Dermis blood vessel endothelial cell (primary cell): ENCODE measurements around the gene KRTAP12-4. TPM values are rescaled to one million over a fixed set of nuclear protein-coding genes. Genes with fewer than 3 reads are reported as not detected.
"Not testable (repeated sequence)": the region's sequence is repeated elsewhere in the genome, so short reads cannot be mapped to it uniquely, and the experiment has no call there.

ENCODE experiments used
- DNase-seq: peaks from one replicate; pipeline ENCODE4 v3.0.0; 2010
- total RNA-seq: library from RNA; depleted of rRNA; stranded (reverse); fragments of >200 nt; gene quantifications from 2 replicates; pipeline ENCODE4 v1.2.3, GENCODE V29; 2014

Gene KRTAP12-4
- total RNA-seq, 1 donor from 2014 or later = not detected

DNA sequence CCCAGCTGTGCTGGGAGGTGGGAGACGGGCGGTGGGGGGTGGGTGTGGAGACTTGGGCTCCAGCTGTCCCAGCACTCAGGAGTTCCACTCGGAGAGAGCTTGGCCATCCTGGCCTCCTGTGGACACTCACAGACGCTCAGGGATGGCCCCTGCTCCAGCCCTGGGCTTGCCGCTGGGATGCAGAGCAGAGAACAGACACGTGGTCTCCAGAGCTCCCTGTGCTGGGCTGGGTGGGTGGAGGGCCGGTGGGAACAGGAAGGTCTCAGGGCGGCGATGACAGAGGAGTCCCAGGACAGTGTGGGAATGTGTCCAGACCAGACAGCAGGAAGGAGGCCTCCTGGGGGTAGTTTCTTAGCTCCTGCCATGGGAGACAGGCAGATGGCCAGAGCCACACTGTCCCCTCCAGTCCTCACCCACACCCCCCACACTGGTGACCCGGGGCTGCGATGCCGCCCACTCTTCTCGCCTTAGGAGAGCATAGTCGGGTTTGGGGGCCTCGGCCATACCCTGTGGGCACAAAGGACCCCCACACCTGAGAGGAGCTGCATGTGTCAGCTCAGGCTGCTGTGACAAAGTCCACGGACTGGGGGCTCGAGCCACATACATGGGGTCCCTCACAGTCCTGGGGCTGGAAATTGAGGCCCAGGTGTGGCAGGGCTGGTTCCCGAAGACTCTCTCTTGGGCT is 25.6 kb downstream of the KRTAP12-4 start:
- no peak for DNase-seq

DNA sequence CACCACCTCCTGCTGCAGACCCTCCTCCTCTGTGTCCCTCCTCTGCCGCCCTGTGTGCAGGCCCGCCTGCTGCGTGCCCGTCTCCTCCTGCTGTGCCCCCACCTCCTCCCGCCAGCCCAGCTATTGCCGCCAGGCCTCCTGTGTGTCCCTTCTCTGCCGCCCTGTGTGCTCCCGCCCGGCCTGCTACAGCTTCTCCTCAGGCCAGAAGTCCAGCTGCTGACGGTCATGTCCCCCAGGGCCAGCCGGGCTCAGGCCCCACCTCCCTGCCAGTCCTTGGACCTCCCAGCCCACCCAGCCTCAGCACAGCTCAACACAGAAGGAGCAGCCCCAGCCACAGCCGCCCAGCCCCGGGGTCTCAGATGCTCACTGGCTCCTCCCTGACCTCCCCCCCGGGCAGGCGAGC is 26.6 kb downstream of the KRTAP12-4 start:
- not testable (repeated sequence) for DNase-seq

DNA sequence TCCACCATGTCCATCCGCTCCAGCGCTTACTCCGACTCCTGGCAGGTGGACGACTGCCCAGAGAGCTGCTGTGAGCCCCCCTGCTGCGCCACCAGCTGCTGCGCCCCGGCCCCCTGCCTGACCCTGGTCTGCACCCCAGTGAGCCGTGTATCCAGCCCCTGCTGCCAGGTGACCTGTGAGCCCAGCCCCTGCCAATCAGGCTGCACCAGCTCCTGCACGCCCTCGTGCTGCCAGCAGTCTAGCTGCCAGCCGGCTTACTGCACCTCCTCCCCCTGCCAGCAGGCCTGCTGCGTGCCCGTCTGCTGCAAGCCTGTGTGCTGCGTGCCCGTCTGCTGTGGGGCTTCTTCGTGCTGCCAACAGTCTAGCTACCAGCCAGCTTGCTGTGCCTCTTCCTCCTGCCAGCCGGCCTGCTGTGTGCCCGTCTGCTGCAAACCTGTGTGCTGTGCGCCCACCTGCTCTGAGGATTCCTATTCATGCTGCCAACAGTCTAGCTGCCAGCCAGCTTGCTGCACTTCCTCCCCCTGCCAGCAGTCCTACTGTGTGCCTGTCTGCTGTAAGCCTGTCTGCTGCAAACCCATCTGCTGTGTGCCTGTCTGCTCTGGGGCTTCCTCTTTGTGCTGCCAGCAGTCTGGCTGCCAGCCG is 27.2 kb downstream of the KRTAP12-4 start:
- not testable (repeated sequence) for DNase-seq

DNA sequence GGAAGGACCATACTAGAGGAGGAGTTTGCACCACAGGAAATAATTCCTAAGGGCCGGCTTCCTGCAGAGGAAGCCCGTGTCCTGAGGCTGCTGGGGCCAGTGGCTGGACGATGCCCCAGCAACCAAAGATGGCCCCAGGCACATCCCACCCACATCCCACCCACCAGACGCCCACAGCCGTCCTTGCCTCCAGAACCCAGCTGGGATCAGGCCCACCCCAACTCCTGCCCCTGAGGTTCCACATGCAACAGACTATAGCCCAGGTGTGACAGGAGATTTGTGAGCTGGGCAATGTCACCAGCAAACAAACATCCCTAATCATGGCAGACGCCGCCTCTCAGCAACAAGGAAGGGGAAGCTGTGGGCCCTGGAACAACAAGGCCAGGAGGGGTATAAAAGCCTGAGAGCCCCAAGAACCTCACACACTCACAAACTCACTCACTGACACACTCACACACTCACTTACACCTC is 27.8 kb downstream of the KRTAP12-4 start, which contains the start of gene KRTAP10-9:
Gene KRTAP10-9, plus strand, starts transcription at position 421 of the 471 bp plus-strand sequence. CDS start 79 bp downstream, outside the sequence.
- no peak for DNase-seq

DNA sequence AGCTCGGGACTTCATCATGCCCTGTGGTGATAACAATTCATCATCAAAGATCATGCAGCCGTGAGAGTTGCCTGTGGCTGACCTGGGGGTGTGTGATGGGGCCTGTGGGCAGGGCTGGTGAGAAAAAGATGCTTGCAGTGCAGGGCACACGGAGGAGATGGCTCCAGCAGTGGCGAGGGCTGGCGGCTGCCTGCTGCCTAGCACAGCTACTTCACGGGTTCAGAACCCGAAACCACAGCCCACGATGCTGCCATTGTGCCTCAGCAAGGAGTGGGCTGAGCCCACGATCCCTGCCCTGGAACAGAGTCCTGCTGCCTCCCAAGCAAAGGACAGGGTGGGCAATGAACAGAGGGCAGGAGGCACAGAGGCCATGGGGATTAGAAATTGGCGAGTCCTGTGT is 28.2 kb downstream of the KRTAP12-4 start:
- DNase-seq = no peak

DNA sequence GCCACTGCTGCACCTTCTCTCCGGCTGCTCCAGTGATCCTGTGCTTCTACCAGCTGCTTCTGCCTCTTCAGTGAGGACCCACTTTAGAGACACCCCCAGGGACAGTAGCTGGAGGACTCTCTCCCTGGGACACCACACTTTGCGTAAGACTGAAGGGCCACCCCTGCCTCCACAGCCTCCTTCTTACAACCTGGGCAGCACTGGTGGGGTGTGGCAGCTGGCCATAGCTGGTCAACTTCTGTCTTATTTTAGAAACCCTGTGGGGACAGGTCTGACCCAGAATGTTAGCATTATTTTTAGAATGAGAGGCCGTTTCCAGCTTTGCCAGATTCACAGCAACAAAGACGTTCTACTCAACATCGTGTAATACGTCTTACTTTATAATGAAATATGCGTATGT is 28.7 kb downstream of the KRTAP12-4 start:
- DNase-seq = no peak

DNA sequence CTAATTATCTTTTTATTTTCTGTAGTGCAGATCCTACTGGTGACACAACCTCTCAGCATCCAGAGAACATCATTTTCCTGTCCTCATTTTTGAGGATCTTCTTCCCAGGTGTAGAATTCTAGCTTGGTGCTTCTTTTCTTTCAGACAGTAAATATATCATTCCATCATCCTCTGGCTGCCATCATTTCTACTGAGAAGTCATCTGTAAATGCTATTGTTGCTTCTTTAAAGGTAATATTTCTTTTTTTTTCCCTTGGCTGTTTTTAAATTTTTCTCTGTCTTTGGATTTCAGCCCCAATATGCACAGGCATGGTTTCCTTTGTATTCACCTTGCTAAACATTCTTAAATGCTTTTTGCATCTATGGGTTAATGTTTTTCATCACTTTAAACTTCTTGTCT is 30.9 kb downstream of the KRTAP12-4 start:
- DNase-seq = no peak

DNA sequence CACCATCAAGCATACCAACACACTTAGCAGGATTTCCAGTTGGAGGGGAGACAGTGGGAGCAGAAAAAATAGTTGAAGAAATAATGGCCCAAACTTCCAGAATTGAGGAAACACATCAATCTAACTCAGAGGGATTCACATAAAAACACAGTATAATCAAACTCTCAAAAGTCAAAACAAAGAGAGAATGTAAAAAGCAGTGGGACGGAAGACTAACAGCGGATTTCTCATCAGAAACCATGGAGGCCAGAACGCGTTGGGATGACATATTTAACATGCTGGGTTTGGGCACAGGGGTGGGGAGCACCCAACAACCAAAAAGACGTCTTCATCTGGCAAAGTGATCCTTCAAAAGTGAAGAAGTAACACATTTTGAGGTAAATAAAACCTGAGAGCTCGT is 34.6 kb downstream of the KRTAP12-4 start:
- no peak for DNase-seq

DNA sequence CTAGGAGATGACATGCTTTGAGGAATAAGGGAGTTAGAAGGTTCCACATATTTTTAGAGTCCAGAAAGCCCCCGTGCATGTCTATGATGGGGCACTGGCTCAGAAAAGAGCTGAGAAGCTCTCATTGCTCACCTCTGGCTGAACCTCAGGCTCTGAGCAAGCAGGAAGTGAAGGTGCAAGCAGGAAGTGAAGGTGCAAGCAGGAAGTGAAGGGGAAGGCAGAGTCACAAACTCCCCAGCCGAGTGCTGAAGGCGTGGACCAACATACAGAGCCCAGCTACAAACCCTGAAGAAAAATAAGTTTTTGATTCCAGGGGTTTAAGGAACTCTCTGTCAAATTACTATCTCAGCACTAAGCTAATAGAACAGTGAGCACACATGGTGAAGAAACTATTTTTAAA is 35.5 kb downstream of the KRTAP12-4 start:
- peak; percentile 7 for DNase-seq

DNA sequence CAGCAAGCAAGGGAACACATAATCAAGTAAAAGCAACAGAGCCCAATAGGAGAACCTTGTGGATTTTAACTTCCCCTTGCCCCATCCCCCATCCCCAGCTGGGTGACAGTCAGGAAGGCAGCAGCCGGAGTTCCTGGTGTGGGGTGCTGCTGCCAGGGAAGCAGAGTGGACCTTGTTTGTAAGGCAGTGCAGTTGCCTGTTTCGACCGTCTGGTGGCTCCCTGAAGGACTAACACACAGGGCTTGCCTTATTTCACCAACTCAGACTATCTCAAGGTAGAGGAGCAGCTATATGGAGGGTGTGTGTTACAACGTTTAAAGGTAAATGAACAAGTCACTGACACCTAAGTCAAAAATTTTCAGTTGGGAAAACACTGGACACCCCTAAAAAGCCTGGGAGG is 36.0 kb downstream of the KRTAP12-4 start:
- peak; percentile 65 for DNase-seq

DNA sequence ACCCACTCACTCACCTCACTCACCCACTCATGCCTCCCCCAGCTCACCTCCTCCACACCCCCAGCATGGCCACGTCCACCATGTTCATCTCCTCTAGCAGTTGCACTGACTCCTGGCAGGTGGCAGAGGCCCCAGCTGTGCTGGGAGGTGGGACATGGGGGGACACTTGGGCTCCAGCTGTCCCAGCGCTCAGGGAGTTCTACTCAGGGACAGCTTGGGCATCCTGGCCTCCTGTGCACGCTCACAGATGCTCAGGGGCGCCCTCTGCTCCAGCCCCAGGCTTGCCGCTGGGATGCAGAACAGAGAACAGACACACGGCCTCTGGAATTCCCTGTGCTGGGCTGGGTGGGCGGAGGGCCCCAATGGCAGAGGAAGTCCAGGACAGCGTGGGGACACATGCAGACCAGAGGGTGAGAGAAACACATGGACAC is 37.4 kb downstream of the KRTAP12-4 start:
- DNase-seq = no peak

DNA sequence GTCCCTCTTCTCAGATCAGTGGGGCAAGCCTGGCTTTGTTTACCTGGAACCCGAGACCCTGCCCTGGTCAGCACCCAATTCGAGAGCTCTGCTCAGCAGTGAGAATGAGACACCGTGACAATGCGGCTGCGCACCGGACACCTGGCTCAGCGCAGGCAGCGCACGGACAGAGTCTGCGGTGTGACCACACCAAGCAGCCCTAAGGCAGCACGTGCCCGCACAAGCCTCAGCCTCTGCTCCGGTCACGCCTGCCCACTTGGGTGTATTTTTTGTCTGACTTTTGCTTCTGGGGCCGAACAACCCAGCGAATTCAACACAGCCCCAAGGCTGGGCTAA is 37.9 kb downstream of the KRTAP12-4 start:
- no peak for DNase-seq

DNA sequence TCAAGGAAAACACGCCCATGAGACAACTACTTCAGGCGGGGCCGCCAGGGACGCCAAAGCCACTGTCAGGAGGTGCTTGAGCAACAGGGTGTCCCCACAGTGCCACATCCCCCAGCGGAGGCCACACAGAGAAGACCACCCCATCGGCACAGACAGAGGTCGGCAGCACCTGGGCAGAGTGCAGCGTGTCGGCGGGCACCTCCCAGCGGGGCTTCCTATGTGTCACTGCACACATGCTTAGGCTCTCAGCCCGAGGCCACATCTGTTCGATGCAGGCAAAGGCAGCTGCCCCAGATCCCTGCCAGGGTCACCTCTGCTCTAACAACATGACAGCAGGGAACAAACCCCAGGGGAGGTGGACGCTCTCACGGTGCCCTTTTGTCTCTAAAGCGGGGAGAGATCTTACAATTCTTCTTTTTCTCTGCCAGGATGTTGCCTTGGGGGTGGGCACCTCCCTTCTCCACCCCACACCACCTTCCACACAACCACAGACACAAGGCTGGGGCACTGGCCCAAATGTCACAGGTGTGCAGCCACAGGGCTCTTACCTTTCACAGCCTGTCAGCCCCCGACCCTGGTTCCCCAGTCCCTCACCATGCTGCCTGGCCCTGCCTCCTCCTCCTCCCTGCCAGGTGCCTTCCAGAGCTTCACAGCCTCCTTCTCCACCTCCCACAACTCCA is 38.4 kb downstream of the KRTAP12-4 start:
- no peak for DNase-seq

DNA sequence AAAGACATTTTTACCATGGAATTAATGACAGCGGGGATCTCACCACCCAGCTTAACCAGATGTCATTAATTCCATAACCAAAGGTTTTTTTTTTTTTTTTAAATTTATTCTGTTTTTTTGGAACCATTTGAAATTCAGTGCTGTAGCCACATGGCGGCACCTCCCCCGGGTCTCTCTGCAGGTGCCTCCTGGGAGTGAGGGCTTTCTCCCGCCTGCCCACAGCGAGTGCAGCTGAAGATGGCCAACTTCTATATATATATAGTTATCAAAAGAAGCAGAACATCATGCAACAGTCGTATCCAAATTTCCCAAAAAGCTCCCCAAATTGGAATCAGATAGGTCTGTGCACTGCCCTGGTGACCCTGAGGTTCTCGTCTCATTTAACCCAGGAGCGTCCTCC is 39.0 kb downstream of the KRTAP12-4 start:
- DNase-seq = no peak

DNA sequence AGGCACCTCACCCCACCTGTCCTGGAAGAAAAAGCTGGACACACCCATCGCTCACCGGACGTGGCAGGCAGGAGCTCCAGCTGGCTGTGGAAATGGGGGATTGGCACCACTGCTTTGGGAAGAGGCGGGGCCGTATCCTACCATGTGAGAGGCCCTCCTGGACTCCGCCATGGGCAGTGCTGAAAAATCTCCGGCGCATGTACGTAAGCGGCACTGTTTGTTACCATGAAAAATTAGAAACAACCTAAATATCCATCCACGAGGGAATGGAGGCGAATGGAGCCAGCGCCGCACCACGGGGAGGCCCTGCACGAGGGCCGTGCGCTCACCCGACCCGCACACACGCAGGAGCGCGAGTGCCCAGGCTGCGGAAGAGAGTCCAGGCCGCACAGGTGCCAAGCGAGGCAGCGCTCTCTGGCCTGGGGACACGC is 39.5 kb downstream of the KRTAP12-4 start:
- no peak for DNase-seq

DNA sequence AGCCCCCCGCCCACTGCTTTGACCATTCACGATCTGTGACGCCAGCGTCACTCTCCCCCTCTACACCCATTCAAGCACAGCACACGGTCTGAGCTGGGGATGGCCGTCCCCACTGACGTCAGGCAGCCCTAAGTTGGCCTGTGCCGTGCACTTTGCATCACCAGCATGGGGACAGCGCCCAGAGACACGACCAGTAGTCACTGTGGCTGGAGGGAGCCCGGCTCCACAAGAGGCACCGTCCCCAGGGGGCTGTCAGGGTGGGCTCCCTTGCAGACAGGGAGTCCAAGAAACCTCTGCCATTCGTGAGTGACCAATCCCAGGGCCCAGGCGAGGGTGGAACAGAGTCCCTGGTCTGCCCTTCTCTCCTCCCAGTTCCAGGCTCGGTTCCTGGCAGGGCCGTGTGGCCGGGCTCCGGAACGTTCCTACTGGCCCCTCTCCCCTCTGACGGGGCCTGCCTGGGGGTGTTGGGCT is 40.3 kb downstream of the KRTAP12-4 start:
- DNase-seq = no peak

DNA sequence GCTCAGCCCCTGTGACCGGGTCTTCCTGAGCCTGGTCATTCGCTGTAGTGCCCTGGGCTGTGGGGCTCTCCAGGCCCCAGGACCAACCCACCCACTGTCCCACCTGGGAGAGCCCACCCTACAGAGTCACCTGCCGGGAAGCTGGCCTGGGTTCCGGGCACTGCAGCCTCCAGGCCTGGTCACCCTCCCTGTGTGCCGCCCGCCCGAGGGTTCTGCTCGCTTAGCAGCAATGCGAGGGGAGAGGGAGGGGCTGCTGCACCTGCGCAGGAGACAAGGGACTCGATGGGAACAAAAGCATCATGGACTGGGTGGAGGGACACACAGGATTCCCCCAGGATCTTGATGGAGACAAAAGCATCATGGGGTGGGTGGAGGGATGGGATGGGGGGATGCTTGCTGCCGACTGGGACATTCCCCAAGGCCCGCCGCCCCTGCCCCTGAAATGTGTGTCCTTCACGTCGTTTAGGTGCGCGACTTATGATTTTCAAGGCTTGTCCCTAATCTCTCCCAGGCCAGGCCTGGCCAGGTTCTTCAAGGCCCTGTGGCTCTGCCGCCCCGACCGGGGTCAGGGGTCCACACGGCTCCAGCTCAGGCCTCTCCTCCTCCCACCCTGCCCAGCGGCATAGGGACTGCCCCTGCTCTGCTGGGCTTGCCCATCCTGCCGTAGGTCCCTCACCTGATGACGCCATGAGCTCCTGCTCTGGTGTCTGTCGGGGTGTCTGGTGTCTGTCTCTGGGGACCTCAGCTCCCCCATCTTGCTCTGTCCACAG is 40.9 kb downstream of the KRTAP12-4 start:
- no peak for DNase-seq

DNA sequence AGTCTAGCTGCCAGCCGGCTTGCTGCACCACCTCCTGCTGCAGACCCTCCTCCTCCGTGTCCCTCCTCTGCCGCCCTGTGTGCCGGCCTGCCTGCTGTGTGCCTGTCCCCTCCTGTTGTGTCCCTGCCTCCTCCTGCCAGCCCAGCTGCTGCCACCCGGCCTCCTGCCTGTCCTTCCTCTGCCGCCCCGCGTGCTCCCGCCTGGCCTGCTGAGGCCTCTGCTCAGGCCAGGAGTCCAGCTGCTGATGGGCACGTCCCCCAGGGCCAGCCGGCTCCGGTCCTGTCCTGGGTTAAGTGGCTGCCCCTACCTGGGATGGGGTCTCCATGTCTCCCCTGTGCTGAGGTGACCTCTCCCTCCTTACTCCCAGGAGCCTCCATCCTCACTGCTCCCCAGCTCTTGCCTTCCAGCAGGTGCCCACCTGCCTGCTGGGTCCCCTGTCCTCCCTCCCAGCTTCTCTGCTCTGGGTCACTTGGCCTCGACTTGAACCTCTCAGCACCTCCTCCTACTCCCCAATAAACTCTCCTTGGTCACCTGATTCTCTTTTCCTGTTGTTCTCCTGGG is 41.7 kb downstream of the KRTAP12-4 start:
- DNase-seq = no peak

DNA sequence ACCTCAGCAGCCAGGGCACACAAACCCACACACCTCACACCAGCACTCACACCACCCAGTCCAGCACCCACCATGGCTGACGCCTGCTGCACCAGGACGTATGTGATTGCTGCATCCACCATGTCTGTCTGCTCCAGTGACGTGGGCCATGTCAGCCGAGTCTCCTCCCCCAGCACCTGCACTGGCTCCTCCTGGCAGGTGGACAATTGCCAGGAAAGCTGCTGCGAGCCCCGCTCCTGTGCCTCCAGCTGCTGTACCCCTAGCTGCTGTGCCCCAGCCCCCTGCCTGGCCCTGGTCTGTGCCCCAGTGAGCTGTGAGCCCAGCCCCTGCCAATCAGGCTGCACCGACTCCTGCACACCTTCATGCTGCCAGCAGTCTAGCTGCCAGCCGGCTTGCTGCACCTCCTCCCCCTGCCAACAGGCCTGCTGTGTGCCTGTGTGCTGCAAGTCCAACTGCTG is 42.4 kb downstream of the KRTAP12-4 start, which contains the start of gene KRTAP10-8:
Gene KRTAP10-8, plus strand, starts transcription at position 51 of the 458 bp plus-strand sequence. Its CDS starts 22 bp downstream, at position 73.
- DNase-seq = no peak

DNA sequence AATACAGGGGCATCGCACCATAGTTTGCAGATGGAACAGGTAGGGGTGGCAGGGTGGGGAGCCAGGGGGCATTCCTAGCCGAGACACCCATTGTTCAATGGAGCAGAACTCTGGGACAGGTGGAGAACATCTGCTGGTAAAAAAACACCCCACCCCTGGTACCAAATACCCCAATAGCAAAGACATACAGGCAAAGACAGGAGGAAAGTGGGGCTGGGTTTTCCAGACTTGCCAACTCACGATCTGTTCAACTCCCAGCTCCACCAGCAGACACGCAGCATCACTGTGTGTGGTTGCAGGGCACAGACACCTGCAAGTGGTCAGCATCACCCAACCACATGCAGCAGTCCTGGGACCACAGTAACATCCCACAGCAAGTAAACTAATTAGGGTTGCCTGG is 42.9 kb downstream of the KRTAP12-4 start:
- DNase-seq = no peak

DNA sequence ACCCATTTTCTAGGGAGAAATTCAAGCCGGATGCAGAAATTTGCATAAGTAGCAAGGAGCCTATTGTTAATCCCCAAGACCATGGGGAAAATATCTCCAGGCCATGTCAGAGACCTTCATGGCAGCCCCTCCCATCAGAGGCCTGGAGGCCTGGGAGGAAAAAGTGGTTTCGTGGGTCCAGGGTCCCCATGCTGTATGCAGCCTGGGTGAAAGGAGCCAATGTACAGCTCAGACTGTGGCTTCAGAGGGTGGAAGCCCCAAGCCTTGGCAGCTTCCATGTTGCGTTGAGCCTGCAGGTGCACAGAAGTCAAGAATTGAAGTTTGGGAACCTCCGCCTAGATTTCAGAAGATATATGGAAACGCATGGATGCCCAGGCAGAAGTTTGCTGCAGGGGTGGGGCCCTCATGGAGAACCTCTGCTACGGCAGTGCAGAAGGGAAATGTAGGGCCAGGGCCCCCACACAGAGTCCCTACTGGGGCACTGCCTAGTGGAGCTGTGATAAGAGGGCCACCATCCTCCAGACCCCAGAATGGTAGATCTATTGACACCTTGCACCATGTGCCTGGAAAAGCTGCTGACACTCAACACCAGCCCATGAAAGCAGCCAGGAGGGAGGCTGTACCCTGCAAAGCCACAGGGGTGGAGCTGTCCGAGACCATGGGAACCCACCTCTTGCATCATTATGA is 44.2 kb downstream of the KRTAP12-4 start:
- DNase-seq = not testable (repeated sequence)

DNA sequence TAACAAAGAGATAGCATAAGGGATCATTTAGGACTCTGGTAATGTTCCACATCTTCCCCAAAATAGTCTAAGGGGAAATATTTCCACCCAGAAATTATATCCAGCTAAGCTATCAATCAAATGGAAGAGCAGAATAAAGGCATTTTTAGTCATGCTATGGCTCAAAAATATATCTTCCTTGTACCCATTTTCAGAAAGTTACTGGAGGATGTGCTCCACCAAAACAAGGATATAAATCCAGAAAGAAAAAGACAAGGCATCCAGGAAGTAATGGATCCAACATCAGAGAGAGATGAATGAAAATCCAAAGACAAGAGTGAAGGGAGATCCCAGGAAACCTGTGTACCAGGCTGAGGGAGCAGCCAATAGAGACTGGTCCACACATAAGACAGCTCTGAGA is 45.3 kb downstream of the KRTAP12-4 start:
- DNase-seq = no peak
